Measurements from ENCODE around the gene TRIM60.

GRCh38 chr4:165006886-165007285 lies 24.9 kb upstream of the TRIM60 start:
- TF ChIP-seq, protein P1, sequence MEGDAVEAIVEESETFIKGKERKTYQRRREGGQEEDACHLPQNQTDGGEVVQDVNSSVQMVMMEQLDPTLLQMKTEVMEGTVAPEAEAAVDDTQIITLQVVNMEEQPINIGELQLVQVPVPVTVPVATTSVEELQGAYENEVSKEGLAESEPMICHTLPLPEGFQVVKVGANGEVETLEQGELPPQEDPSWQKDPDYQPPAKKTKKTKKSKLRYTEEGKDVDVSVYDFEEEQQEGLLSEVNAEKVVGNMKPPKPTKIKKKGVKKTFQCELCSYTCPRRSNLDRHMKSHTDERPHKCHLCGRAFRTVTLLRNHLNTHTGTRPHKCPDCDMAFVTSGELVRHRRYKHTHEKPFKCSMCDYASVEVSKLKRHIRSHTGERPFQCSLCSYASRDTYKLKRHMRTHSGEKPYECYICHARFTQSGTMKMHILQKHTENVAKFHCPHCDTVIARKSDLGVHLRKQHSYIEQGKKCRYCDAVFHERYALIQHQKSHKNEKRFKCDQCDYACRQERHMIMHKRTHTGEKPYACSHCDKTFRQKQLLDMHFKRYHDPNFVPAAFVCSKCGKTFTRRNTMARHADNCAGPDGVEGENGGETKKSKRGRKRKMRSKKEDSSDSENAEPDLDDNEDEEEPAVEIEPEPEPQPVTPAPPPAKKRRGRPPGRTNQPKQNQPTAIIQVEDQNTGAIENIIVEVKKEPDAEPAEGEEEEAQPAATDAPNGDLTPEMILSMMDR (conservative IDR thresholded peaks at IDR 0.05; ENCODE audit: low read depth in 2 of 2) = no peak
- TF ChIP-seq POLR2AphosphoS5 (IDR thresholded peaks at IDR 0.05; ENCODE audit: low read depth) = no peak
- no peak for TF ChIP-seq EZH2 (IDR thresholded peaks at IDR 0.05; ENCODE audit: low read depth, unreplicated experiment)
- no peak for TF ChIP-seq CREB1 (CRISPR knock-in tag; IDR thresholded peaks at IDR 0.05; ENCODE audit: low read depth)
- TF ChIP-seq, protein P2, sequence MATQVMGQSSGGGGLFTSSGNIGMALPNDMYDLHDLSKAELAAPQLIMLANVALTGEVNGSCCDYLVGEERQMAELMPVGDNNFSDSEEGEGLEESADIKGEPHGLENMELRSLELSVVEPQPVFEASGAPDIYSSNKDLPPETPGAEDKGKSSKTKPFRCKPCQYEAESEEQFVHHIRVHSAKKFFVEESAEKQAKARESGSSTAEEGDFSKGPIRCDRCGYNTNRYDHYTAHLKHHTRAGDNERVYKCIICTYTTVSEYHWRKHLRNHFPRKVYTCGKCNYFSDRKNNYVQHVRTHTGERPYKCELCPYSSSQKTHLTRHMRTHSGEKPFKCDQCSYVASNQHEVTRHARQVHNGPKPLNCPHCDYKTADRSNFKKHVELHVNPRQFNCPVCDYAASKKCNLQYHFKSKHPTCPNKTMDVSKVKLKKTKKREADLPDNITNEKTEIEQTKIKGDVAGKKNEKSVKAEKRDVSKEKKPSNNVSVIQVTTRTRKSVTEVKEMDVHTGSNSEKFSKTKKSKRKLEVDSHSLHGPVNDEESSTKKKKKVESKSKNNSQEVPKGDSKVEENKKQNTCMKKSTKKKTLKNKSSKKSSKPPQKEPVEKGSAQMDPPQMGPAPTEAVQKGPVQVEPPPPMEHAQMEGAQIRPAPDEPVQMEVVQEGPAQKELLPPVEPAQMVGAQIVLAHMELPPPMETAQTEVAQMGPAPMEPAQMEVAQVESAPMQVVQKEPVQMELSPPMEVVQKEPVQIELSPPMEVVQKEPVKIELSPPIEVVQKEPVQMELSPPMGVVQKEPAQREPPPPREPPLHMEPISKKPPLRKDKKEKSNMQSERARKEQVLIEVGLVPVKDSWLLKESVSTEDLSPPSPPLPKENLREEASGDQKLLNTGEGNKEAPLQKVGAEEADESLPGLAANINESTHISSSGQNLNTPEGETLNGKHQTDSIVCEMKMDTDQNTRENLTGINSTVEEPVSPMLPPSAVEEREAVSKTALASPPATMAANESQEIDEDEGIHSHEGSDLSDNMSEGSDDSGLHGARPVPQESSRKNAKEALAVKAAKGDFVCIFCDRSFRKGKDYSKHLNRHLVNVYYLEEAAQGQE (IDR thresholded peaks at IDR 0.05; ENCODE audit: unreplicated experiment) = no peak
- TF ChIP-seq ZNF331 (CRISPR knock-in tag; IDR thresholded peaks at IDR 0.05; ENCODE audit: low read depth) = no peak
- no peak for TF ChIP-seq ETS1 (IDR thresholded peaks at IDR 0.05)
- no peak for TF ChIP-seq EZH2phosphoT487 (IDR thresholded peaks at IDR 0.05; ENCODE audit: unreplicated experiment)
- TF ChIP-seq NANOG (IDR thresholded peaks at IDR 0.05; ENCODE audit: borderline replicate concordance) = no peak
- no peak for TF ChIP-seq ZNF114 (CRISPR knock-in tag; IDR thresholded peaks at IDR 0.05)
- TF ChIP-seq STAT1 (IDR thresholded peaks at IDR 0.05; ENCODE audit: unreplicated experiment) = no peak
